ENCODE data around the gene MYH7B. TPM values are rescaled to one million over a fixed set of nuclear protein-coding genes. Genes with fewer than 3 reads are reported as not detected.

MYH7B gene
- total RNA-seq, 3 donors from 2014 or later = 0.66 to 1.1 (median 0.73) TPM

DNA sequence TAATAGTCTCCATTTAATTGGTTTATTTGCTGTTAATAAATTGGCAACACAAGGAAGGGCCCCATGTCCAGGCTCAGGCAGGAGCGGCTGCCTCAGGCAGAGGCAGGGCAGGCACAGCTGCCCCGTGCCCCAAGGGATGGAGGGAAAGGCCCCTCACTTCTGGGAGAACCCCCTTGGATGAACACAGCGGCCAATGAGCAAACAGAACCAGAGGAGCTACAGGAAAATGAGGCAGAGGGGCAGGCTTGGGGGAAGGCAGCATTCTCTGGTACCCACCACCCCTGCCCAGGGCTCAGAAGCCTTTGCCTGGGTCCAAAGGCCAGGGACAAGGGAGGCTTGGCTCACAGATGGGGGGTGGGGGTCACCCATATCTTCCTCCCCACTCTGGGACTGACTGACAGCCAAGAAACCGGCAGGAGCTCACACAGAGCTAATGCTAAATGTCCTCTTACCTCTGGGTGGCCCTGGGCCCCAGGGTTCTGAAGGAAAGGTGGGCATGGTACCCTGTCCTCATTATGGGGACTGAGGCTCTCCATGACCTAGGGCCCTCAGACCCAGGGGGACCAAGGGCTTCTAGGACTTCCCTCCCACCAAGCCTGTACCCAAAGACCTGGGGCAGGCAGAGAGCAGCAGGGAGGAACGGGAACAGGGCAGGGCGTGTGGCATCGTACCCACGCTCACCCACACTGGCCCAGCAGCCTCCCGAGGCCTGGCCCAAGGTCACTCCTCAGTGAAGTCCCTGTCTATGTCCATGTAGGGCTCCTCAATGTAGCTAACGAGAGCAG is 47.0 kb downstream of the MYH7B start:
- Histone ChIP-seq H3K27ac (no peak overlapping the region), H3K4me3 (no peak overlapping the region), H3K4me1 (no peaks in the 10 kb centered on the region), H3K27me3 (no peaks in the 10 kb centered on the region), H3K9me3 (no peaks in the 10 kb centered on the region), H3K36me3 (peaks cover 43% of the 10 kb centered on the region)
- TF ChIP-seq, protein P1, sequence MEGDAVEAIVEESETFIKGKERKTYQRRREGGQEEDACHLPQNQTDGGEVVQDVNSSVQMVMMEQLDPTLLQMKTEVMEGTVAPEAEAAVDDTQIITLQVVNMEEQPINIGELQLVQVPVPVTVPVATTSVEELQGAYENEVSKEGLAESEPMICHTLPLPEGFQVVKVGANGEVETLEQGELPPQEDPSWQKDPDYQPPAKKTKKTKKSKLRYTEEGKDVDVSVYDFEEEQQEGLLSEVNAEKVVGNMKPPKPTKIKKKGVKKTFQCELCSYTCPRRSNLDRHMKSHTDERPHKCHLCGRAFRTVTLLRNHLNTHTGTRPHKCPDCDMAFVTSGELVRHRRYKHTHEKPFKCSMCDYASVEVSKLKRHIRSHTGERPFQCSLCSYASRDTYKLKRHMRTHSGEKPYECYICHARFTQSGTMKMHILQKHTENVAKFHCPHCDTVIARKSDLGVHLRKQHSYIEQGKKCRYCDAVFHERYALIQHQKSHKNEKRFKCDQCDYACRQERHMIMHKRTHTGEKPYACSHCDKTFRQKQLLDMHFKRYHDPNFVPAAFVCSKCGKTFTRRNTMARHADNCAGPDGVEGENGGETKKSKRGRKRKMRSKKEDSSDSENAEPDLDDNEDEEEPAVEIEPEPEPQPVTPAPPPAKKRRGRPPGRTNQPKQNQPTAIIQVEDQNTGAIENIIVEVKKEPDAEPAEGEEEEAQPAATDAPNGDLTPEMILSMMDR (IDR thresholded peaks at IDR 0.05) = no peak
- no peak for DNase-seq (ENCODE audit: low spot score in 2 of 2)
- intact Hi-C loops (cut with DNase I; ENCODE audit: low total_unique reads) = no loop called here

DNA sequence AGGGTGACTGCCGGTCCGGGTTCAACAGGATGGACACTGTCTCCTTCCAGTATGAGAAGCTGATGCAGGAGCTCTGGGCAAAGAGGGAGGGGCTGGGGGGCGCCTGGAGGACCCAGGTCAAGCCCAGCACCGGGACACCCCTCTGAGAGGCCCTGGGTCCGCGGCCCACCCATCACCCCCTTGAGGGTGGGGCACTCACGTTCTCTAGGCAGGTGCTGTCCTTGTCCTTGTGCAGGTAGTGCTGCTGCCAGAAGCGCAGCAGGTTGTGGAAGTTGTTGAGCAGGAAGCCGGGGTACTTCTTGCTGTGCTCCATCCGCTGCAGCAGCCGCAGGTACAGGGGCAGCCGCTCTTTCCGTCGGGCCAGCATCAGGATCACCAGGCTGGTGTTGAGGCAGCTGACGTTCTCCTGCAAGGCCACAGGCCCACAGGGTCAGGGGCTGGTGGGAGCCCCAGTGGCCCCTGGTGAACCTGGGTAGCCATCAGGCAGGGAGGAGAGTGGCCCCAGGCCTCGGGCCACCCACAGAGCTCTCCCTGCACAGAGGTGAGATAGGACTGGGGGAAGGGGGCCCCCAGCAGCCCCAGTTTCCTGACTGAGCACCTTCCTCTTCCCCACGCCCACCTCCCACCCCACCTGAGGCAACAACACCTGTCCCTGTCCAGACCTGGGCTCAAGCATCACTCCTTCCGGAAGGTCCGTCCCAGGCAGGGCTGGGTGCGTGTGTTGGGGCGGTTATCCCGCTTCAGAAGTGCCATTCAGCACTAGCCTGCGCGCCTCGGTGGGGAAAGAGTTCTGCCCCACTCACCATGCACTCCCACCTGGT is 47.8 kb downstream of the MYH7B start:
- H3K4me3 ChIP-seq = no peak overlapping the region
- H3K27ac ChIP-seq = no peak overlapping the region
- intact Hi-C loops (cut with DNase I; ENCODE audit: low total_unique reads) = no loop called here
- H3K27me3 ChIP-seq = no peaks in the 10 kb centered on the region
- no peak for TF ChIP-seq POLR2A (IDR thresholded peaks at IDR 0.05)
- TF ChIP-seq, protein P1 (IDR thresholded peaks at IDR 0.05) = no peak
- TF ChIP-seq POLR2AphosphoS5 (IDR thresholded peaks at IDR 0.05) = no peak
- peak in 1 of 2 donors; percentile 49 for DNase-seq (ENCODE audit: low spot score in 2 of 2)
- no peaks in the 10 kb centered on the region for H3K9me3 ChIP-seq
- peaks cover 43% of the 10 kb centered on the region for H3K36me3 ChIP-seq
- H3K4me1 ChIP-seq = no peaks in the 10 kb centered on the region

DNA sequence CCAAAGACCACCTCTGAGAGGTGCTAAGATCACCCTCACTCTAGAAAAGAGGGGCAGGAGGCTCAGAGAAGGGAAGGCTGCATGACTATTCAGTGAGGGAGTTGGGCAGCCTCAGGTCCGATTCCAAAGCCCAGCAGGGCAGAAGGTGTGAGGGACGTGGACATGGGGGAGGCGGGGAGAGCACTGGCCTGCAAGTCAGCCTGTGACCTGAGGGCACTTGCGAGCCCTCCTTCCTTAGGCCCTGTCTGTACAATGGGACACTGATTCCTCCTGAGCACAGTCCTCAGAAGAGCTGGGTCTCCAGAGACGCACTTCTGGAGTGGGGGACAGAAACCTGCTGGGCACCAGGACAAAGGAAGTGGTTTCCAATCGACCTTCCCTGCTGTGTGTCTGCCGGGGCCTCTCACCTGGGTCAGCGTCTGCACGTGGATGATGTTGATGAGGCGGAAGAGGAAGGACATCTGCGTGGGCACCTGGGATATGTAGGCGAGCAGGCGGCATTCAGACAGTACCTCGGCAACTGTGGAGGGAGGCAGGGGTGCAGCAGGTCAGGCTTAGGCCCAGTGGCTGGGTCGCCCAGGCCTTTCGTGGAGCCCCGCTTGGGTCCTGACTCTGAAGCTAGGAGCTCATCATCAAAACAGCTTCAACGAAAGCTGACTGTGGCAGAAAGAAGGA is 48.5 kb downstream of the MYH7B start:
- Histone ChIP-seq H3K4me1 (no peaks in the 10 kb centered on the region), H3K27me3 (no peaks in the 10 kb centered on the region), H3K9me3 (no peaks in the 10 kb centered on the region), H3K36me3 (peaks cover 43% of the 10 kb centered on the region), H3K4me3 (no peak overlapping the region), H3K27ac (no peak overlapping the region)
- peak in 1 of 2 donors; percentile 38 for DNase-seq (ENCODE audit: low spot score in 2 of 2)
- intact Hi-C loops (cut with DNase I; ENCODE audit: low total_unique reads) = no loop called here
- TF ChIP-seq POLR2AphosphoS5 (IDR thresholded peaks at IDR 0.05) (no peak), POLR2A (IDR thresholded peaks at IDR 0.05) (no peak)
- TF ChIP-seq, protein P1 (IDR thresholded peaks at IDR 0.05) = no peak

DNA sequence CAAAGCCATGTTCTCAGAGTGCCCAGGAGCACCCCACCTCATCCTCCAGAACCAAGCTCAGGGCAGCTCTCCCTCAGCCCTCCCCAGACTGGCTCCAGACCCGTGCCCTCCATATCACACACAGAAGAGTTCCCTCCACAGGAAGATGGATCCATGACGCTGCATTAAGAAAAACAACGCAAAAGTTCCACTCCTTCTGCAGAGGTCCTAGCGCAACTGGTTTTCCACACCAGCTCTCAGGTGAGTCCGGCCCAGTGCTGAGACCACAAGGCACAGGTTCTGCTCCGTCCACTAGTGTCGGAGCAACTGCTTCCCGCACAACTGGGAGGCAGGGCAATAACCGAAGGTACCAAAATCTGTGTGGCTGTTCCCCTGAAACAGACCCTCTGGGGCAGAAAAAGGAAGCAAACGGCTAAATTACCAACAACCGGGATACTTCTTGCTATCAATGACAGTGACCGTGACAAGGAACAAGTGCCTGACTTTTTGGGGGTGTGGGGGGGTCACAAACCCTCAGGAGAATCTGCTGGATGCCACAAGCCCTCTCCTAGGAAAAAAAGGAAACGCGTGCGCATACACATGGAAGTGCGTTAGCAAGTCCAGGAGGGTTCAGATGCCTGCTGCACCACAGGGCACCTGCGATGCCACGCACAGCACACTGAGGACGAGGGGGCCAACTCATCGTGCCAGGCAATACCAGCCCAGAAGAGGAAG is 49.2 kb downstream of the MYH7B start:
- H3K4me1 ChIP-seq = no peaks in the 10 kb centered on the region
- peak in 1 of 2 donors; percentile 17 for DNase-seq (ENCODE audit: low spot score in 2 of 2)
- intact Hi-C loops (cut with DNase I; ENCODE audit: low total_unique reads) = no loop called here
- H3K36me3 ChIP-seq = peaks cover 43% of the 10 kb centered on the region
- no peak overlapping the region for H3K27ac ChIP-seq
- TF ChIP-seq POLR2AphosphoS5 (IDR thresholded peaks at IDR 0.05) (no peak), POLR2A (IDR thresholded peaks at IDR 0.05) (no peak)
- TF ChIP-seq, protein P1 (IDR thresholded peaks at IDR 0.05) = no peak
- H3K27me3 ChIP-seq = no peaks in the 10 kb centered on the region
- no peak overlapping the region for H3K4me3 ChIP-seq
- H3K9me3 ChIP-seq = no peaks in the 10 kb centered on the region

Other genes starting within 250 kb of the MYH7B start
- gene NCOA6, start 130.2 kb upstream of the MYH7B start, total RNA-seq = 10 to 100 TPM; 20.0 to 20.6 (median 20.3) TPM
- gene GGT7, start 83.0 kb upstream of the MYH7B start, total RNA-seq = 10 to 100 TPM; 13.1 to 21.8 (median 16.4) TPM
- gene ACSS2, start 79.3 kb upstream of the MYH7B start, total RNA-seq = 100 to 1,000 TPM in 1 of 3 donors, 10 to 100 TPM in 2; 70.1 to 137 (median 71.1) TPM
- gene GSS, start 62 bp upstream of the MYH7B start, total RNA-seq = 10 to 100 TPM; 33.4 to 61.9 (median 53.7) TPM
- 10 to 100 TPM; 62.6 to 71.7 (median 69.5) TPM for gene TRPC4AP, start 136.9 kb downstream of the MYH7B start, total RNA-seq
- gene EDEM2, start 191.5 kb downstream of the MYH7B start, total RNA-seq = 10 to 100 TPM; 19.3 to 25.8 (median 22.4) TPM
- gene PROCR, start 216.2 kb downstream of the MYH7B start, total RNA-seq = 10 to 100 TPM; 34.1 to 87.9 (median 39.8) TPM